ENCODE data around the gene LMAN2. TPM values are rescaled to one million over a fixed set of nuclear protein-coding genes. Genes with fewer than 3 reads are reported as not detected.
A peak's percentile ranks its signal among the peaks of the same experiment; 100 is the strongest.

Gene LMAN2
- total RNA-seq, 6 experiments from 2014 or later: 103 to 297 (median 160) TPM

DNA sequence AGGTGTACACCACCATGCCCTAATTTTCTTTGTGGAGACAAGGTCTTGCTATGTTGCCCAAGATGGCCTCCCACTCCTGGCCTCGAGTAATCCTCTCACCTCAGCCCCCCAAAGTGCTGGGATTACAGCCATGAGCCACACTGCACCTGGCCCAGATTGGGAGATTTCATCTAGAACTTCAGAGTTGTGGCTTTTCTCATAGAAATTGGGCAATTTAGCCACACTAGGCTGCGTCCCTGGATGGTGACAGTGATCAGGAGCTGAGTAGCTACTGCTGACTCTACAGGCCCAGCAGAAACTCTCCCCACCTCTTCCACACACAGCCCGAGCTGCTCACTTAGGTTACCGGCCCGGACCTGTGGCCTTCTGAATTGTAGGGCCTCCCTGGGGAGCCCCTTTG lies 41.3 kb upstream of the LMAN2 start:
- 63% methylated on average over 3 of the region's 5 CpGs for WGBS (ENCODE audit: insufficient coverage, low coverage, low lambda C conversion rate, missing lambda C conversion rate)
- Histone ChIP-seq H3K4me1 (no peaks in the 10 kb centered on the region), H3K36me3 (no peaks in the 10 kb centered on the region), H3K4me3 (no peak overlapping the region), H3K27me3 (no peaks in the 10 kb centered on the region), H3K9me3 (no peaks in the 10 kb centered on the region), H3K27ac (no peak overlapping the region)
- DNase-seq: no peak
- TF ChIP-seq, protein P1, sequence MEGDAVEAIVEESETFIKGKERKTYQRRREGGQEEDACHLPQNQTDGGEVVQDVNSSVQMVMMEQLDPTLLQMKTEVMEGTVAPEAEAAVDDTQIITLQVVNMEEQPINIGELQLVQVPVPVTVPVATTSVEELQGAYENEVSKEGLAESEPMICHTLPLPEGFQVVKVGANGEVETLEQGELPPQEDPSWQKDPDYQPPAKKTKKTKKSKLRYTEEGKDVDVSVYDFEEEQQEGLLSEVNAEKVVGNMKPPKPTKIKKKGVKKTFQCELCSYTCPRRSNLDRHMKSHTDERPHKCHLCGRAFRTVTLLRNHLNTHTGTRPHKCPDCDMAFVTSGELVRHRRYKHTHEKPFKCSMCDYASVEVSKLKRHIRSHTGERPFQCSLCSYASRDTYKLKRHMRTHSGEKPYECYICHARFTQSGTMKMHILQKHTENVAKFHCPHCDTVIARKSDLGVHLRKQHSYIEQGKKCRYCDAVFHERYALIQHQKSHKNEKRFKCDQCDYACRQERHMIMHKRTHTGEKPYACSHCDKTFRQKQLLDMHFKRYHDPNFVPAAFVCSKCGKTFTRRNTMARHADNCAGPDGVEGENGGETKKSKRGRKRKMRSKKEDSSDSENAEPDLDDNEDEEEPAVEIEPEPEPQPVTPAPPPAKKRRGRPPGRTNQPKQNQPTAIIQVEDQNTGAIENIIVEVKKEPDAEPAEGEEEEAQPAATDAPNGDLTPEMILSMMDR (IDR thresholded peaks at IDR 0.05): no peak
- no peak for TF ChIP-seq POLR2A (IDR thresholded peaks at IDR 0.05)
- no peak for ATAC-seq
- intact Hi-C loops (cut with DNase I): loop anchor here in 1 of 2 donors (5.0 kb wide), 2 partner anchors 60 to 110 kb away; no protein-coding TSS in a partner anchor

DNA sequence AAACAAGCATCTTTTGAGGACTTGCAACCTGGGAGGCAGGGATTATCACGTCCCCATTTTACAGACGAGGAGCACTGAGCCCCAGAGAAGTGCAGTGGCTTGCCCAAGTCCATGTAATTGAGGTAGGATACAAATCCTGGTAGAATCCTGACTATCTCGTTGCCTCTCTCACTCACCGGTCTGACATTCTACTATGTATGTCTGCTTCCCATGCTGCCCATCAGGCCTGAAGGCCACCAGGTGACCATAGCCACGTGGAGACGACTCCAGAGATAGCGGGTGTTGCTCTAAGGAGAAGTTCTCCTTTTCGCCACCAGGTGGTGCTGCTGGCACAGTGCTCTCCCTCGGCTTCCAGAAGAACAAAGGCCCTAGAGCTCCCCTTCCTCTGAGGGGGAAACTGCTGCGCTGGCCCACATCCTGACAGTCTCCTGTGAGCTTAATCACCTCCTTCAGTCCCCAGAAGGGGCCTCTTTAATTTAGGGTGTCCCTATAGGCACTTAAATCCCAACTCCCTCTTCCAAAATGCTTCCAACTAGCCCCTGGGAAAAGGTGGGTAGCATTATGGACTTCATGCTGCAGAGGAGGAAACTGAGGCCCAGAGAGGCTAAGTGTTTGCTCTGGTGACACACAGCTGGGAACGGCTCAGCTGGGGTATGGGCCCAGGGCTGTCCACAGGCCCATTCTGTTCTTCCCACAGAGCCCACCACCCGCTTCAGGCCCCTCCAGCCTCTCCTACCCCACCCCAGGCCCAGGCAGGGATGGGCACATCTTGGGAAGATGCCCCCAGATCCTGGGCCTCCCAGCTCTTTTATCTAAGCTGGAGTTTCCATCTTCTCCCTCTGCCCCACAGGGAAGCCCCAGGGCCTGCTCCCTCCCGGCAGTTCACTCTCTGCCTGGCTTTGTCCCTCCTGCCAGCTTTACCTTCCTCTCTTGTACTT lies 39.2 kb upstream of the LMAN2 start:
- H3K4me3 ChIP-seq: no peak overlapping the region
- no peaks in the 10 kb centered on the region for H3K27me3 ChIP-seq
- H3K4me1 ChIP-seq: no peaks in the 10 kb centered on the region
- intact Hi-C loops (cut with DNase I): loop anchor here in 1 of 2 donors (5.0 kb wide), 2 partner anchors 62 to 112 kb away; no protein-coding TSS in a partner anchor
- no peak overlapping the region for H3K27ac ChIP-seq
- TF ChIP-seq POLR2A (IDR thresholded peaks at IDR 0.05): no peak
- TF ChIP-seq, protein P1 (IDR thresholded peaks at IDR 0.05): peak; percentile 97 to 99 (median 98)
- no peaks in the 10 kb centered on the region for H3K9me3 ChIP-seq
- 16% methylated on average over 10 of the region's 13 CpGs for whole genome bisulfite sequencing (ENCODE audit: insufficient coverage, low coverage, low lambda C conversion rate, missing lambda C conversion rate)
- peak; percentile 86 to 95 (median 93) for ATAC-seq
- DNase-seq: peak; percentile 74 to 83 (median 82)
- no peaks in the 10 kb centered on the region for H3K36me3 ChIP-seq

DNA sequence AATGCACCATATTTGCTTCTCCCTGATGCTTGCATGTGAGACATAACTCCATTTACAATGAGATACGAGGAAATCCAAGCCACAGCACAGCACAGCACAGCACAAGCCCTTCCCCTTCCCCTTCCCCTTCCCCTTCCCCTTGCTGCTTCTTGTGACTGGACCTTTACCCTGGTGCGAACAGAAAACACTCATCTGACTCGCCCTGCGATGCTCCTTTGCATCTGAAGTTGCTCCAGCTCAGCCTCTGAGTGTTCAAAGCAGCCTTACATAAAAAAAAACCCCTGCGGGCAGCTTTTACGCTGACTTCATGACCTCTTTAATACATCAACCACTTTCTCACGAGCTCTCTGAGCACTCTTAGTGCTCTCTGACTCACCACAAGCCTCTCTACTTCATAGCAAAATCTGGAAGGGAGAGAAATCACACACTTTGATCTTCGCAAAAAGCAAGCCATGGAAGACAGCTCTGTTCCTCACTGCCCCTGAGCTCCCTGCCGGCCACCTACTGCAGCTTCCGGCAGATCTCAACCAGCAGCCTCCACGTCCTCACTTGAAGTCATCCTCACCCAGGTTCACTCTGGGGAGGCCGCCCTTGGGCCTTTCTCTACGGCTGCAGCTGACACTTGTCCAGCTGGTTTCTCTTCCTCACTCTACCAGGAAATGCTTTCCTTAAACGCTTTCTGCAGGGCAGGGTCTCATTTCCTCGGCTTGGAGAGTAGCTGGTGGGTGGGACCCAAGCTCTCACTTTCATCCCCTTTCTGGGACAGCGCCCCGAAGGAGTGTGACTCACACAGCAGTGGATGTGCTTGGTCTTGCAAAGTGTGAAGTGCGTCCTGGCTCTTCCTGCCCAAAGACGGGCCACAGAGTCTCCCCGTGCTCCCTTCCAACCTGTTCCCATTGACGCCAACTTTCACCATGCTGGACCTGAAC lies 38.0 kb upstream of the LMAN2 start:
- WGBS (ENCODE audit: insufficient coverage, low coverage, low lambda C conversion rate, missing lambda C conversion rate): 41% methylated on average over 16 of the region's 21 CpGs
- DNase-seq: no peak

More for the DNA sequence above, 38.0 kb upstream of the LMAN2 start:
- Histone ChIP-seq H3K4me3 (no peak overlapping the region), H3K4me1 (no peaks in the 10 kb centered on the region), H3K36me3 (no peaks in the 10 kb centered on the region), H3K27ac (no peak overlapping the region), H3K27me3 (no peaks in the 10 kb centered on the region), H3K9me3 (no peaks in the 10 kb centered on the region)
- TF ChIP-seq, protein P1 (IDR thresholded peaks at IDR 0.05): no peak
- no peak for TF ChIP-seq POLR2A (IDR thresholded peaks at IDR 0.05)
- ATAC-seq: peak; percentile 4 to 23 (median 20)
- intact Hi-C loops (cut with DNase I): loop anchor here in 1 of 2 donors (5.0 to 10.0 kb wide), 3 partner anchors 63 to 113 kb away; partner anchors contain the start of gene MXD3

Data from right lobe of liver (tissue), 6 donors.